NCI-H526 treated with DMSO at 0.1 percent for 48 hours (cell line): ENCODE data around the gene MAN1A1.

ENCODE experiments used
- DNase-seq: peaks from one replicate; lab custom pipeline; 2025; lab: John Stamatoyannopoulos, UW

Gene MAN1A1

GRCh38 chr6:119195204-119195603, 154.4 kb downstream of the MAN1A1 start:
- no peak for DNase-seq

GRCh38 chr6:119193707-119194106, 155.9 kb downstream of the MAN1A1 start:
- no peak for DNase-seq

- no peak for DNase-seq
Observed at GRCh38 chr6:119192200-119192599, 157.4 kb downstream of the MAN1A1 start.

GRCh38 chr6:119190176-119190575, 159.4 kb downstream of the MAN1A1 start:
- no peak for DNase-seq

- DNase-seq: no peak
Observed at GRCh38 chr6:119189498-119189897, 160.1 kb downstream of the MAN1A1 start.

GRCh38 chr6:119187596-119187995, 162.0 kb downstream of the MAN1A1 start:
- DNase-seq: no peak

GRCh38 chr6:119186490-119186889, 163.1 kb downstream of the MAN1A1 start:
- no peak for DNase-seq

GRCh38 chr6:119184008-119184648, 165.4 kb downstream of the MAN1A1 start:
- no peak for DNase-seq

GRCh38 chr6:119183457-119183856, 166.1 kb downstream of the MAN1A1 start:
- DNase-seq: no peak

- DNase-seq: peak; percentile 82
Observed at GRCh38 chr6:119182875-119183274, 166.7 kb downstream of the MAN1A1 start.

GRCh38 chr6:119182216-119182803, 167.3 kb downstream of the MAN1A1 start:
- DNase-seq: no peak

- no peak for DNase-seq
Observed at GRCh38 chr6:119181046-119181445, 168.5 kb downstream of the MAN1A1 start.

- DNase-seq: no peak
Observed at GRCh38 chr6:119179842-119180241, 169.7 kb downstream of the MAN1A1 start.

- no peak for DNase-seq
Observed at GRCh38 chr6:119179062-119179461, 170.5 kb downstream of the MAN1A1 start.

- DNase-seq: no peak
Observed at GRCh38 chr6:119176445-119176844, 173.1 kb downstream of the MAN1A1 start.

- no peak for DNase-seq
Observed at GRCh38 chr6:119174879-119175817, 174.4 kb downstream of the MAN1A1 start.

- no peak for DNase-seq
Observed at GRCh38 chr6:119174085-119174445, 175.5 kb downstream of the MAN1A1 start.

GRCh38 chr6:119173249-119174084, 176.1 kb downstream of the MAN1A1 start:
- DNase-seq: no peak

- no peak for DNase-seq
Observed at GRCh38 chr6:119172824-119173223, 176.7 kb downstream of the MAN1A1 start.

- DNase-seq: peak; percentile 44
Observed at GRCh38 chr6:119171864-119172588, 177.5 kb downstream of the MAN1A1 start.

- DNase-seq: no peak
Observed at GRCh38 chr6:119171088-119171841, 178.3 kb downstream of the MAN1A1 start.
